ENCODE measurements around the gene CFDP1. TPM values are rescaled to one million over a fixed set of nuclear protein-coding genes. Genes with fewer than 3 reads are reported as not detected.
A peak's percentile ranks its signal among the peaks of the same experiment; 100 is the strongest.

Gene CFDP1
- total RNA-seq, 2 experiments from 2014 or later = 37.6 to 41.3 TPM

- H3K27me3 Mint-ChIP-seq = no peaks in the 10 kb centered on the region
- no peak for DNase-seq
- CTCF ChIA-PET = interaction anchor here (0.7 to 3.9 kb wide), 10 partner anchors 14 to 213 kb away, joined by 3 to 44 read pairs (median 4); no protein-coding TSS in a partner anchor
- POLR2A ChIA-PET = interaction anchor here (0.6 kb wide), 2 partner anchors 12 to 21 kb away, joined by 3 read pairs; no protein-coding TSS in a partner anchor
- no peaks in the 10 kb centered on the region for H3K9me3 Mint-ChIP-seq
- peak overlapping the region; percentile 71 for H3K27ac Mint-ChIP-seq
- H3K36me3 Mint-ChIP-seq = peaks cover 6% of the 10 kb centered on the region
- intact Hi-C loops (cut with micrococcal nuclease) = loop anchor here (2.0 kb wide), 1 partner anchor 23 kb away; no protein-coding TSS in a partner anchor
- H3K4me3 Mint-ChIP-seq = no peak overlapping the region
- H3K4me1 Mint-ChIP-seq (ENCODE audit: low read depth) = peaks cover 16% of the 10 kb centered on the region
These were observed 31.6 kb downstream of the CFDP1 start for GRCh38 chr16:75401691-75402090.

GRCh38 chr16:75398333-75398732 lies 35.0 kb downstream of the CFDP1 start:
- intact Hi-C loops (cut with micrococcal nuclease) = no loop called here
- Mint-ChIP-seq H3K27ac (no peak overlapping the region), H3K27me3 (no peaks in the 10 kb centered on the region), H3K4me3 (no peak overlapping the region), H3K36me3 (peaks cover 7% of the 10 kb centered on the region), H3K4me1 (ENCODE audit: low read depth) (peaks cover 16% of the 10 kb centered on the region), H3K9me3 (no peaks in the 10 kb centered on the region)
- CTCF ChIA-PET = interaction anchor here (0.8 to 1.5 kb wide), 4 partner anchors 13 to 225 kb away, joined by 3 to 4 read pairs (median 4); no protein-coding TSS in a partner anchor
- no peak for DNase-seq
- POLR2A ChIA-PET = no interaction called here

- ChIA-PET CTCF (interaction anchor here (1.3 to 1.6 kb wide), 3 partner anchors 10 to 196 kb away, joined by 3 to 7 read pairs (median 4); no protein-coding TSS in a partner anchor), POLR2A (no interaction called here)
- no peaks in the 10 kb centered on the region for H3K9me3 Mint-ChIP-seq
- no peak overlapping the region for H3K27ac Mint-ChIP-seq
- H3K36me3 Mint-ChIP-seq = peaks cover 12% of the 10 kb centered on the region
- no peaks in the 10 kb centered on the region for H3K4me1 Mint-ChIP-seq (ENCODE audit: low read depth)
- DNase-seq = no peak
- no peak overlapping the region for H3K4me3 Mint-ChIP-seq
- intact Hi-C loops (cut with micrococcal nuclease) = no loop called here
- no peaks in the 10 kb centered on the region for H3K27me3 Mint-ChIP-seq
These were observed 38.4 kb downstream of the CFDP1 start for GRCh38 chr16:75394941-75395340.

GRCh38 chr16:75392906-75393305 lies 40.4 kb downstream of the CFDP1 start:
- Mint-ChIP-seq H3K4me1 (ENCODE audit: low read depth) (peaks cover 3% of the 10 kb centered on the region), H3K27me3 (no peaks in the 10 kb centered on the region), H3K4me3 (no peak overlapping the region), H3K27ac (no peak overlapping the region), H3K9me3 (no peaks in the 10 kb centered on the region), H3K36me3 (peaks cover 12% of the 10 kb centered on the region)
- no peak for DNase-seq
- ChIA-PET POLR2A (no interaction called here), CTCF (interaction anchor here (1.0 kb wide), 1 partner anchor 531 kb away, joined by 3 read pairs; no protein-coding TSS in a partner anchor)
- intact Hi-C loops (cut with micrococcal nuclease) = no loop called here

- Mint-ChIP-seq H3K4me1 (ENCODE audit: low read depth) (peaks cover 3% of the 10 kb centered on the region), H3K9me3 (no peaks in the 10 kb centered on the region), H3K4me3 (no peak overlapping the region), H3K27ac (no peak overlapping the region), H3K27me3 (no peaks in the 10 kb centered on the region), H3K36me3 (peaks cover 12% of the 10 kb centered on the region)
- DNase-seq = no peak
- ChIA-PET POLR2A (interaction anchor here (0.6 to 0.7 kb wide), 2 partner anchors 37 to 227 kb away, joined by 3 read pairs; no protein-coding TSS in a partner anchor), CTCF (interaction anchor here (1.1 to 4.2 kb wide), 3 partner anchors 11 to 192 kb away, joined by 4 to 26 read pairs (median 12); no protein-coding TSS in a partner anchor)
- intact Hi-C loops (cut with micrococcal nuclease) = no loop called here
These were observed 42.2 kb downstream of the CFDP1 start for GRCh38 chr16:75390926-75391653.

GRCh38 chr16:75389096-75389690 lies 44.1 kb downstream of the CFDP1 start:
- Mint-ChIP-seq H3K27me3 (no peaks in the 10 kb centered on the region), H3K36me3 (peaks cover 13% of the 10 kb centered on the region), H3K4me3 (no peak overlapping the region), H3K27ac (no peak overlapping the region), H3K4me1 (ENCODE audit: low read depth) (peaks cover 3% of the 10 kb centered on the region), H3K9me3 (no peaks in the 10 kb centered on the region)
- DNase-seq = no peak
- CTCF ChIA-PET = interaction anchor here (1.2 to 4.2 kb wide), 3 partner anchors 9 to 190 kb away, joined by 6 to 26 read pairs (median 12); no protein-coding TSS in a partner anchor
- POLR2A ChIA-PET = no interaction called here
- intact Hi-C loops (cut with micrococcal nuclease) = no loop called here

GRCh38 chr16:75387951-75388350 lies 45.4 kb downstream of the CFDP1 start:
- no peak for DNase-seq
- intact Hi-C loops (cut with micrococcal nuclease) = no loop called here
- no peaks in the 10 kb centered on the region for H3K9me3 Mint-ChIP-seq
- H3K4me3 Mint-ChIP-seq = no peak overlapping the region
- peaks cover 3% of the 10 kb centered on the region for H3K4me1 Mint-ChIP-seq (ENCODE audit: low read depth)
- H3K36me3 Mint-ChIP-seq = peaks cover 7% of the 10 kb centered on the region
- ChIA-PET POLR2A (no interaction called here), CTCF (interaction anchor here (0.7 to 12.2 kb wide), 5 partner anchors 19 to 585 kb away, joined by 3 to 184 read pairs (median 4); no protein-coding TSS in a partner anchor)
- H3K27ac Mint-ChIP-seq = no peak overlapping the region
- H3K27me3 Mint-ChIP-seq = no peaks in the 10 kb centered on the region

GRCh38 chr16:75385507-75386152 lies 47.7 kb downstream of the CFDP1 start:
- H3K4me1 Mint-ChIP-seq (ENCODE audit: low read depth) = peaks cover 22% of the 10 kb centered on the region
- no peaks in the 10 kb centered on the region for H3K27me3 Mint-ChIP-seq
- H3K4me3 Mint-ChIP-seq = no peak overlapping the region
- no peak overlapping the region for H3K27ac Mint-ChIP-seq
- peaks cover 9% of the 10 kb centered on the region for H3K36me3 Mint-ChIP-seq
- no peak for DNase-seq
- CTCF ChIA-PET = interaction anchor here (0.7 to 12.2 kb wide), 22 partner anchors 9 to 373 kb away, joined by 3 to 184 read pairs (median 4); partner anchors contain the start of gene BCAR1
- no peaks in the 10 kb centered on the region for H3K9me3 Mint-ChIP-seq
- POLR2A ChIA-PET = no interaction called here
- intact Hi-C loops (cut with micrococcal nuclease) = loop anchor here (1.0 kb wide), 2 partner anchors 151 to 186 kb away; no protein-coding TSS in a partner anchor

GRCh38 chr16:75383141-75383540 lies 50.2 kb downstream of the CFDP1 start:
- Mint-ChIP-seq H3K36me3 (peaks cover 11% of the 10 kb centered on the region), H3K27me3 (no peaks in the 10 kb centered on the region), H3K27ac (no peak overlapping the region), H3K4me3 (no peak overlapping the region), H3K9me3 (no peaks in the 10 kb centered on the region), H3K4me1 (ENCODE audit: low read depth) (peaks cover 43% of the 10 kb centered on the region)
- intact Hi-C loops (cut with micrococcal nuclease) = no loop called here
- POLR2A ChIA-PET = no interaction called here
- no peak for DNase-seq
- CTCF ChIA-PET = interaction anchor here (1.3 to 12.2 kb wide), 3 partner anchors 82 to 184 kb away, joined by 3 to 184 read pairs (median 56); partner anchors contain the start of gene TMEM170A

- ChIA-PET POLR2A (interaction anchor here (0.6 kb wide), 1 partner anchor 237 kb away, joined by 4 read pairs; no protein-coding TSS in a partner anchor), CTCF (interaction anchor here (0.6 to 12.2 kb wide), 4 partner anchors 82 to 183 kb away, joined by 3 to 184 read pairs (median 30); partner anchors contain the start of gene TMEM170A)
- no peak overlapping the region for H3K27ac Mint-ChIP-seq
These were observed 50.7 kb downstream of the CFDP1 start for GRCh38 chr16:75382611-75383010.

GRCh38 chr16:75380870-75381269 lies 52.4 kb downstream of the CFDP1 start:
- peaks cover 32% of the 10 kb centered on the region for H3K36me3 Mint-ChIP-seq
- no peak overlapping the region for H3K27ac Mint-ChIP-seq
- POLR2A ChIA-PET = interaction anchor here (0.6 kb wide), 1 partner anchor 144 kb away, joined by 3 read pairs; no protein-coding TSS in a partner anchor
- H3K4me3 Mint-ChIP-seq = no peak overlapping the region
- no peak for DNase-seq
- CTCF ChIA-PET = interaction anchor here (0.8 to 12.2 kb wide), 6 partner anchors 8 to 181 kb away, joined by 4 to 184 read pairs (median 9); no protein-coding TSS in a partner anchor
- no peaks in the 10 kb centered on the region for H3K9me3 Mint-ChIP-seq
- H3K27me3 Mint-ChIP-seq = peaks cover 3% of the 10 kb centered on the region
- intact Hi-C loops (cut with micrococcal nuclease) = no loop called here
- peaks cover 49% of the 10 kb centered on the region for H3K4me1 Mint-ChIP-seq (ENCODE audit: low read depth)

More at GRCh38 chr16:75382611-75383010, 50.7 kb downstream of the CFDP1 start:
- H3K4me1 Mint-ChIP-seq (ENCODE audit: low read depth) = peaks cover 48% of the 10 kb centered on the region
- peaks cover 16% of the 10 kb centered on the region for H3K36me3 Mint-ChIP-seq
- intact Hi-C loops (cut with micrococcal nuclease) = no loop called here
- H3K4me3 Mint-ChIP-seq = no peak overlapping the region
- H3K9me3 Mint-ChIP-seq = no peaks in the 10 kb centered on the region
- peaks cover 3% of the 10 kb centered on the region for H3K27me3 Mint-ChIP-seq
- no peak for DNase-seq
